ENCODE measurements around the gene ASPDH. TPM values are rescaled to one million over a fixed set of nuclear protein-coding genes. Genes with fewer than 3 reads are reported as not detected.
A peak's percentile ranks its signal among the peaks of the same experiment; 100 is the strongest.

Gene ASPDH
- polyA plus RNA-seq, 3 donors = not detected

GRCh38 chr19:50468818-50469217 lies 44.9 kb downstream of the ASPDH start:
- H2AFZ ChIP-seq (ENCODE audit: insufficient read depth, low read depth, low read length, poor library complexity, severe bottlenecking) = no peak overlapping the region
- TF ChIP-seq CTCF (IDR thresholded peaks at IDR 0.05) = no peak
- Mint-ChIP-seq H3K4me3 (peak overlapping the region in 1 of 2 donors; percentile 17), H3K27ac (peak overlapping the region in 1 of 7 donors; percentile 39), H3K4me1 (no peaks in the 10 kb centered on the region), H3K27me3 (ENCODE audit: low read depth in 3 of 3) (peaks cover 4 to 8% (median 6%) of the 10 kb centered on the region in 3 donors), H3K9me3 (peaks cover 0 to 2% (median 0%) of the 10 kb centered on the region in 7 donors), H3K36me3 (no peaks in the 10 kb centered on the region)
- H3K36me3 ChIP-seq (replicated peaks in 1 of 2; ENCODE audit: control insufficient read depth in 1 of 2, insufficient read depth in 2 of 2, low read length in 2 of 2) = no peaks in the 10 kb centered on the region
- no peak overlapping the region for H3K9ac ChIP-seq (ENCODE audit: insufficient read depth, low read length, poor library complexity, severe bottlenecking)
- intact Hi-C loops (cut with micrococcal nuclease) = no loop called here
- no peak overlapping the region for H3K4me3 ChIP-seq (replicated peaks in 1 of 3; ENCODE audit: low read depth in 2 of 3, low read length in 3 of 3)
- H4K20me1 ChIP-seq (ENCODE audit: insufficient read depth, low read length) = no peaks in the 10 kb centered on the region
- 87% methylated on average over 6 of the region's 6 CpGs for WGBS (ENCODE audit: insufficient coverage)
- H3K4me2 ChIP-seq (replicated peaks; ENCODE audit: extremely low read depth, low read length, poor library complexity, severe bottlenecking) = no peak overlapping the region
- no peaks in the 10 kb centered on the region for H3K27me3 ChIP-seq (ENCODE audit: control insufficient read depth in 2 of 2, insufficient read depth in 2 of 2, low read length in 2 of 2)
- DNase-seq = no peak
- H3K79me2 ChIP-seq (ENCODE audit: insufficient read depth, low read length) = no peaks in the 10 kb centered on the region
- H3K27ac ChIP-seq (ENCODE audit: low read depth in 1 of 2, low read length in 2 of 2) = no peak overlapping the region
- no peaks in the 10 kb centered on the region for H3K9me3 ChIP-seq (replicated peaks in 1 of 2; ENCODE audit: control insufficient read depth in 1 of 2, insufficient read depth in 1 of 2, low read length in 2 of 2)
- H3K4me1 ChIP-seq (ENCODE audit: control insufficient read depth in 1 of 2, insufficient read depth in 2 of 2, low read length in 2 of 2) = no peaks in the 10 kb centered on the region

- H3K9me3 Mint-ChIP-seq = peaks cover 0 to 2% (median 0%) of the 10 kb centered on the region in 7 donors
- Histone ChIP-seq H3K4me2 (replicated peaks; ENCODE audit: extremely low read depth, low read length, poor library complexity, severe bottlenecking) (no peak overlapping the region), H3K4me3 (replicated peaks in 1 of 3; ENCODE audit: low read depth in 2 of 3, low read length in 3 of 3) (no peak overlapping the region), H3K79me2 (ENCODE audit: insufficient read depth, low read length) (no peaks in the 10 kb centered on the region), H3K27ac (ENCODE audit: low read depth in 1 of 2, low read length in 2 of 2) (no peak overlapping the region), H2AFZ (ENCODE audit: insufficient read depth, low read depth, low read length, poor library complexity, severe bottlenecking) (no peak overlapping the region), H3K36me3 (replicated peaks in 1 of 2; ENCODE audit: control insufficient read depth in 1 of 2, insufficient read depth in 2 of 2, low read length in 2 of 2) (no peaks in the 10 kb centered on the region), H3K9ac (ENCODE audit: insufficient read depth, low read length, poor library complexity, severe bottlenecking) (no peak overlapping the region), H3K27me3 (ENCODE audit: control insufficient read depth in 2 of 2, insufficient read depth in 2 of 2, low read length in 2 of 2) (no peaks in the 10 kb centered on the region), H3K9me3 (replicated peaks in 1 of 2; ENCODE audit: control insufficient read depth in 1 of 2, insufficient read depth in 1 of 2, low read length in 2 of 2) (no peaks in the 10 kb centered on the region), H4K20me1 (ENCODE audit: insufficient read depth, low read length) (no peaks in the 10 kb centered on the region), H3K4me1 (ENCODE audit: control insufficient read depth in 1 of 2, insufficient read depth in 2 of 2, low read length in 2 of 2) (no peaks in the 10 kb centered on the region)
- no peak overlapping the region for H3K4me3 Mint-ChIP-seq
- WGBS (ENCODE audit: insufficient coverage) = 81% methylated on average over 14 of the region's 18 CpGs
- H3K27ac Mint-ChIP-seq = no peak overlapping the region
- no peaks in the 10 kb centered on the region for H3K4me1 Mint-ChIP-seq
- no peak for DNase-seq
- no peaks in the 10 kb centered on the region for H3K36me3 Mint-ChIP-seq
- H3K27me3 Mint-ChIP-seq (ENCODE audit: low read depth in 3 of 3) = peaks cover 6 to 8% (median 7%) of the 10 kb centered on the region in 3 donors
- TF ChIP-seq CTCF (IDR thresholded peaks at IDR 0.05) = no peak
- intact Hi-C loops (cut with micrococcal nuclease) = no loop called here
Observed at GRCh38 chr19:50467566-50467965, 46.1 kb downstream of the ASPDH start.
